BLaER1 treated with 17β-estradiol and CSF1 and Interleukin-3, amounts not matched to agents 10 nM and 100 nM (cell line): ENCODE measurements around the gene WNT11.

Experiments
- H3K27ac ChIP-seq, 11 experiments: shearing (Covaris generic); formaldehyde crosslinking; 2 replicates each; pipeline ENCODE4 v1.8.1; 2022
- H3K27me3 ChIP-seq, 11 experiments: shearing (Covaris generic); formaldehyde crosslinking; 2 replicates each; pipeline ENCODE4 v1.8.1; 2022
- H3K36me3 ChIP-seq, 11 experiments: shearing (Covaris generic); formaldehyde crosslinking; 2 replicates each; pipeline ENCODE4 v1.8.1; 2022
- H3K4me1 ChIP-seq, 10 experiments: shearing (Covaris generic); formaldehyde crosslinking; 2 replicates each; pipeline ENCODE4 v1.8.1; 2022
- H3K4me2 ChIP-seq, 11 experiments: shearing (Covaris generic); formaldehyde crosslinking; 2 replicates each; pipeline ENCODE4 v1.8.1; 2022
- H3K4me3 ChIP-seq, 10 experiments: shearing (Covaris generic); formaldehyde crosslinking; 2 replicates each; pipeline ENCODE4 v1.8.1; 2022
- H3K9ac ChIP-seq, 11 experiments: shearing (Covaris generic); formaldehyde crosslinking; 2 replicates each; pipeline ENCODE4 v1.8.1; 2022
- H3K9me3 ChIP-seq, 11 experiments: shearing (Covaris generic); formaldehyde crosslinking; replicated peaks in 1 of 11; 2 replicates each; pipeline ENCODE4 v1.8.1; 2022
- H4K20me1 ChIP-seq, 11 experiments: shearing (Covaris generic); formaldehyde crosslinking; 2 replicates each; pipeline ENCODE4 v1.8.1; 2022
- Cebpa-rat ChIP-seq, 11 experiments: shearing (Covaris generic); IDR thresholded peaks; 2 replicates each; pipeline ENCODE4 v1.8.1; 2022

WNT11 gene

DNA sequence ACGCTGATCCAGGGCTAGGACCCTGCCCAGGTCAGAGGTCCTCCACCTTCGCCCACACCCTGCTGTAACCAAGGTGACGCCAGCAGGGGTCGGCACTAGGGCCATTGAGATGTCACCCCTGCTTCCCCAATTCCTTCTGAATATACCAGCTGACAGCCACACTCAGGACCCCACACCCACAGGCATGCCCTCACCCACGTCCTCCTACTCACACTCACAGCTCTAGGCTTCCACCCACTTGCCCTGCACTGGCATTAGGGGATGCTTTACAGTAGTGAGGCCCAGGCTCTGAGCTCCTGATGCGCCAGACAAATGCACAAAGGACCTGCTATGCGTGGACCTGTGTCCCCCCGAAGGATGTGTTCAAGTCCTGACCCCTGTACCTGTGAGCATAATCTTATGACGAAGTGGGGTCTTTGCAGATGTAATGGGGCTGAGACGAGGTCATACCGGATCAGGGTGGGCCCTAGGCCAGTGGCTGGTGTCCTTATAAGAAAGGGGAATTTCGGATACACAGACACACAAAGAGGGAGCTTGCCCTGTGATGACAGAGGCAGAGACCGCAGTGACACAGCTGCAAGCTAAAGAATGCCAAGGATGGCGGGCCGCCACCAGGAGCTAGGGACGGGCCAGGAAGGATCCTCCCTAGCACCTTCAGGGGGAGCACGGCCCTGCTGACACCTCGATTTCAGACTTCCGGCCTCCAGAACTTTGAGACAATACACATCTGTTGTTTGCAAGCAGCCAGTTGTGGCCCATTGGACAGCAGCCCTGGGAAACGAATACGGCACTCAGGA, 11.2 kb downstream of the WNT11 start:
- Histone ChIP-seq H3K9ac (no peak overlapping the region), H3K4me1 (peaks cover 0 to 5% (median 0%) of the 10 kb centered on the region in 10 experiments; a peak in 5 of 20 replicates)

DNA sequence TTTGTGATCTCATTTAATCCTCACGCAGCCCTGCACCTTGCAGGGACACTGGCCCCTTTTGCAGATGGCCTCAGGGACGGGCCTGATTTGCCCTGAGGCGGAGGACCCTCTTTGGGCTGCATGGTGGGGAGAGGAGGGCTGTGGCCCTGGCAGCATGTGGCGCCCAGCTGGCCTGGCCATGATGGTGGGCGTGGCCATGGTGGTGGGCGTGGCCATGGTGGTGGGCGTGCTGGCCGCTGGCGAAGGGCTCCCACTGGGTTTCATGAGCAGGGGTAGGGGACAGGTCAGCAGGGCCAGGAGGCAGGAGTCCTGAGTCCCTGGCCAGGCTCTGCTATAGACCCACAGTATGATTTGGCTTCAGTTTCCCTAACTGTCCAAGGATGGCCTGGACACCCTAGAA, 13.1 kb downstream of the WNT11 start:
- peaks cover 0 to 14% (median 10%) of the 10 kb centered on the region in 11 experiments; a peak in 14 of 22 replicates for H3K9me3 ChIP-seq
- H4K20me1 ChIP-seq = no peaks in the 10 kb centered on the region
- TF ChIP-seq Cebpa-rat (IDR thresholded peaks at IDR 0.05) = no peak
- no peaks in the 10 kb centered on the region for H3K27me3 ChIP-seq
- H3K4me2 ChIP-seq = no peak overlapping the region
- H3K36me3 ChIP-seq = no peaks in the 10 kb centered on the region
- H3K4me1 ChIP-seq = peaks cover 0 to 12% (median 5%) of the 10 kb centered on the region in 10 experiments; a peak in 7 of 20 replicates
- no peak overlapping the region for H3K27ac ChIP-seq
- no peak overlapping the region for H3K4me3 ChIP-seq
- H3K9ac ChIP-seq = no peak overlapping the region

More for the DNA sequence above, 11.2 kb downstream of the WNT11 start:
- Histone ChIP-seq H3K4me3 (no peak overlapping the region), H3K9me3 (no peaks in the 10 kb centered on the region), H3K27me3 (no peaks in the 10 kb centered on the region), H3K4me2 (no peak overlapping the region), H4K20me1 (no peaks in the 10 kb centered on the region), H3K36me3 (no peaks in the 10 kb centered on the region), H3K27ac (no peak overlapping the region)
- TF ChIP-seq Cebpa-rat (IDR thresholded peaks at IDR 0.05) = no peak

DNA sequence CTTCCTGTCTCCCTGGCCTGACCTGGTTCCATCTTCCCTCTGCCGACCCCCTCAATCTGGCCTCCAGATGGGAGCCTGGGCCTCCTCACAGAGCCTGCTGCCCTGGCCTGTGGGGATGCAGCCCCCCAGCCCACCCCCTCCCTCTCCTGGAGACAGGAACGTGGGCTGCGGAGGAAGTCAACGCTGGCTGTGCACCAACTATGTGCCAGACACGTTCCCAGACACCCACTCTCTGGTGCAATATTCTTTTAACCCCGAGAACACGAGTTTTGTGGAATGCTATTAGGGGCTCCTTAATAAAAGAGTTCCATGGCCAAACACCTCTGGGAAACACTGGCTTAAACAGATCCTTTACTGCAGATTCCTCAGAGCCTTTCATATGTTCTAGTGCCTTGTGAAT, 15.9 kb downstream of the WNT11 start:
- peaks cover under 1 to 17% (median 10%) of the 10 kb centered on the region in 10 experiments; a peak in 13 of 20 replicates for H3K4me1 ChIP-seq
- H3K27me3 ChIP-seq = no peaks in the 10 kb centered on the region
- peak overlapping the region in 3 of 11 experiments; percentile 13 to 33 (median 18); a peak in 2 of 22 replicates for H3K4me2 ChIP-seq
- no peak overlapping the region for H3K27ac ChIP-seq
- no peak overlapping the region for H3K4me3 ChIP-seq
- H3K9ac ChIP-seq = no peak overlapping the region
- H3K36me3 ChIP-seq = no peaks in the 10 kb centered on the region
- no peak for TF ChIP-seq Cebpa-rat (IDR thresholded peaks at IDR 0.05)
- H3K9me3 ChIP-seq = peaks cover 0 to 14% (median 10%) of the 10 kb centered on the region in 11 experiments; a peak in 14 of 22 replicates
- no peaks in the 10 kb centered on the region for H4K20me1 ChIP-seq

DNA sequence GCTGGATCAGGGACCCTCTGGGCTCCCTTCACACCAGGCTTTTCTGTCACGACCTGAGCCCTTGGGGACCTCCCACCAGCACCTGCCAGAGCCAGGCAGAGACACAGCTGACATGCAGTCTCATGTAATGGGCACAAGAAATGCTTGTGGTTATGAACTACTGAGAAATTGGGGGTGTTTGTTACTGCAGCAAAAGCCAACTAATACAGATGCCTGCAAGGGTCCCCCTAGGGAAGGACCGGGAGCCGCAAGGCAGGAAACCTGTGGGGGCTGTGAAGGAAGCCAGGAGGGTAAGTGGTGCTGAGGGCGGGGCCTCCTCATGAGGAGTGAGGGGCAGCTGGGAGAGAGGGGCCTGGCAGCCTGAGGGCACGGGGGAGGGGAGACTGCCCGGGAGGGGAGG, 16.6 kb downstream of the WNT11 start:
- Histone ChIP-seq H3K27ac (no peak overlapping the region), H3K36me3 (no peaks in the 10 kb centered on the region), H3K4me2 (peak overlapping the region in 6 of 11 experiments; percentile 0 to 33 (median 16); a peak in 5 of 22 replicates), H3K9ac (no peak overlapping the region), H3K4me1 (peaks cover 8 to 24% (median 17%) of the 10 kb centered on the region in 10 experiments; a peak in 19 of 20 replicates), H4K20me1 (no peaks in the 10 kb centered on the region), H3K4me3 (no peak overlapping the region), H3K27me3 (no peaks in the 10 kb centered on the region), H3K9me3 (peaks cover 0 to 14% (median 10%) of the 10 kb centered on the region in 11 experiments; a peak in 14 of 22 replicates)
- TF ChIP-seq Cebpa-rat (IDR thresholded peaks at IDR 0.05) = no peak

DNA sequence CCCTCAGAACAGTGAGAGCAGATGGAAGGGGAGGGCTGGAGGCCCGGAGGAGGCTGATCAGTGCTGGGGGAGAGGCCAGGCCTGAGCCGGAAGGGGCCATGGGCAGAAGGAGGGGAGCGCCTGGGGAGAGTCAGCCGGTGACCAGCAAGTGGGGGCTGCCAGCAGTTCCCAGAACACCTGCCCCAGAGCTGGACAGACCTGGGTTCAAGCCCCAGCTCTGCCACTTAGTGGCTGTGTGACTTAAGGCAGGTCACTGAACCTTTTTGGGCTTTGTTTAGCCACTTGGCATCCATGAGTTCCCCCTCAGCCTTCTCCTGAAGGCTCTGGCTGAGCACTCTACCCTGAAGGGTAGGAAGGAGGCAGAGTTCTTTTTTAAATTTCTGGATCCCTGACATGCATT, 17.4 kb downstream of the WNT11 start:
- Histone ChIP-seq H3K4me2 (no peak overlapping the region), H3K36me3 (no peaks in the 10 kb centered on the region), H3K4me3 (no peak overlapping the region), H3K9me3 (peaks cover 0 to 14% (median 10%) of the 10 kb centered on the region in 11 experiments; a peak in 14 of 22 replicates), H4K20me1 (no peaks in the 10 kb centered on the region), H3K27ac (no peak overlapping the region), H3K4me1 (peaks cover 12 to 30% (median 23%) of the 10 kb centered on the region in 10 experiments; a peak in 19 of 20 replicates), H3K27me3 (no peaks in the 10 kb centered on the region), H3K9ac (no peak overlapping the region)
- no peak for TF ChIP-seq Cebpa-rat (IDR thresholded peaks at IDR 0.05)

DNA sequence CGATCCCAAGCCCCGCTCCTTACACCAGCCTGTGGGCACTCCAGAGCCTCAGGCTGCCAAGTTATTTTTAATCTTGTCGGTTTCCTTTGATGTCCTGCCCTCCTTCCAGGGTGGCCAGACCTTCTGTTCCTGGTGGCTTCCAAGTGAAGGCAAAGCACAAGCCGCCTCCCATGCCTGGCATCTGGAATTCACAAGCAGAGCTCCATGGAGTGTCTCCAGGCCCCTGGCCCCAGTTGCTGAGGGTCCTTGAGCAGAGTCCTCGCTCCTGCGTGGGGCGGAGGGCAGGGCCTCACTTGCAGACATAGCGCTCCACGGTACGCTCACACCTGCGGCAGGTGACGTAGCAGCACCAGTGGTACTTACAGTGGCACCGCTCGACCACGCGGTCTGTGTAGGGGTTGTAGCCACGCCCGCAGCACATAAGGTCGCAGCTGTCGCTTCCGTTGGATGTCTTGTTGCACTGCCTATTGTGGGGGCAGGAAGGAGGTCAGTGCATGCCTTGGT, 19.5 kb downstream of the WNT11 start:
- no peaks in the 10 kb centered on the region for H4K20me1 ChIP-seq
- H3K4me3 ChIP-seq = no peak overlapping the region
- peaks cover 12 to 30% (median 23%) of the 10 kb centered on the region in 10 experiments; a peak in 19 of 20 replicates for H3K4me1 ChIP-seq
- no peak overlapping the region for H3K4me2 ChIP-seq
- no peak overlapping the region for H3K9ac ChIP-seq
- no peaks in the 10 kb centered on the region for H3K27me3 ChIP-seq
- H3K9me3 ChIP-seq = peaks cover 0 to 14% (median 10%) of the 10 kb centered on the region in 11 experiments; a peak in 14 of 22 replicates
- H3K36me3 ChIP-seq = no peaks in the 10 kb centered on the region
- no peak for TF ChIP-seq Cebpa-rat (IDR thresholded peaks at IDR 0.05)
- H3K27ac ChIP-seq = no peak overlapping the region

DNA sequence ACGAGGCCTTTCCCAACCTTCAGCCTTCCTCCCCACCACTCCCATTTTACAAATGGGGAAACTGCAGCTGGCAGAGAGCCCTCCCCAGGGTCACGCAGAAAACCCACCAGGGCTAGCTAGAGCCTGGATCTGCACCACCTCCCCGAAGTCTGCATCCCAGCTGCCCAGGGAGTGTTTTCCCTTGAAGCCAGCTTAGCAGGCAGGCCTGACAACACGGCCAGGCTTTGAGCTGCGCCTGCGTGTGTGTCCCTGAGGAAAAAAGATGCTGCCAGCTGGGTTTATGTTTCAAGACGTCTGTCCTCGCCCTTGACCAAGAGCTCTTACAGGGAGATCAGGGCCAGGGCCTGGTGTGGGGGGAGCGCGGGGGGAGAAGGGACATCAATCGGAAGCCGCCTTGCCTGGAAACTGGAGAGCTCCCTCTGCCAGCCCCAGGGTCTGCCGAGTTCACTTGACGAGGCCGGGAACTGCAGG, 20.3 kb downstream of the WNT11 start:
- Histone ChIP-seq H3K36me3 (no peaks in the 10 kb centered on the region), H3K9me3 (peaks cover 0 to 14% (median 10%) of the 10 kb centered on the region in 11 experiments; a peak in 14 of 22 replicates), H3K4me1 (peaks cover 12 to 30% (median 23%) of the 10 kb centered on the region in 10 experiments; a peak in 19 of 20 replicates), H3K27ac (no peak overlapping the region), H4K20me1 (no peaks in the 10 kb centered on the region), H3K4me3 (no peak overlapping the region), H3K4me2 (peak overlapping the region in 4 of 11 experiments; percentile 5 to 76 (median 52); a peak in 4 of 22 replicates), H3K9ac (no peak overlapping the region), H3K27me3 (no peaks in the 10 kb centered on the region)
- no peak for TF ChIP-seq Cebpa-rat (IDR thresholded peaks at IDR 0.05)

DNA sequence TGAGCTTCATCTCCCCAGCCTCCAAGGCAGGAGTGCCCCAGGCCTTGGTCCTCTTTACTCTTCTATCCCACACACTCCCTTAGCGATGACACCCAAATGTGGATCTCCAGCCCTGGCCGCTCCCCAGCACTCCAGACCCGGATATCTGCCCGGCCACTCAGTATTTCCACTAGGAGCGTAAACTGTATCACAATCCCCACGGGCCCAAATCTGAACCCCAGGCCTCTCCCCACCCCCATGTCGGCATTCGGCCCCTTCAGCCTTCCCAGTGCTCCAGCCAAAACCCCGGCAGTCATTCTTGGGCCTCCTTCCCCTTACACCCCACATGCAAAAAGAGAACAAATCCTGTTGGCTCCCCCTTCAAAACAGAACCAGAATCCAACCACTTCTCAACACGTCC, 20.8 kb downstream of the WNT11 start:
- no peak for TF ChIP-seq Cebpa-rat (IDR thresholded peaks at IDR 0.05)

DNA sequence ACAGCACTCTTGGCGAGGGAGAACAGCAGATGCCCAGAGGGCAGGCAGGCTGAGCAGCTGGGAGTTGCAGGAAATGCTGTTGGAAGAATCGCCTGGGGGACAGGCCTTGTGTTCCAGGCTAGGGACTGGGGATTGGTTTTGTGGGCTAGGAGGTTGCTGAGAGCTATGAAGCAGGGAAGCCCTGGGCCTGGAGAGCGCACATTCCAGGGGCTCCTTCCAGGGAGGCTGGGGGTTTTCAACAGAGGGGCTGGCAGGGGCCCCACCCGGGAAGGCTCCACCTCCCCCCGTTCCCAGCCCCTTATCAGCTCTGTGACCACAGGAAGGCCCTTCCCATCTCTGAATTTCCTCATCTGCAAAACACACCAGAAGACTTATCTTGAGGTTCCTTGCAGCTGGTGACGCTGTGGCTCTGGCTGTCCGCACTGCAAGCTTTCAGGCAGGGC, 21.7 kb downstream of the WNT11 start:
- Histone ChIP-seq H3K9ac (peak overlapping the region in 5 of 11 experiments; percentile 0 to 33 (median 21); a peak in 2 of 22 replicates), H3K27ac (peak overlapping the region in 2 of 11 experiments; percentile 19 to 35; a peak in 3 of 22 replicates), H3K9me3 (peaks cover 0 to 11% (median 9%) of the 10 kb centered on the region in 11 experiments; a peak in 14 of 22 replicates), H3K4me2 (peak overlapping the region; percentile 25 to 76 (median 55)), H4K20me1 (no peaks in the 10 kb centered on the region), H3K4me3 (no peak overlapping the region), H3K4me1 (peaks cover 12 to 27% (median 20%) of the 10 kb centered on the region in 10 experiments; a peak in 19 of 20 replicates), H3K27me3 (no peaks in the 10 kb centered on the region), H3K36me3 (no peaks in the 10 kb centered on the region)
- no peak for TF ChIP-seq Cebpa-rat (IDR thresholded peaks at IDR 0.05)

More for the DNA sequence above, 20.8 kb downstream of the WNT11 start:
- Histone ChIP-seq H3K4me1 (peaks cover 12 to 30% (median 23%) of the 10 kb centered on the region in 10 experiments; a peak in 19 of 20 replicates), H3K4me3 (no peak overlapping the region), H3K27me3 (no peaks in the 10 kb centered on the region), H4K20me1 (no peaks in the 10 kb centered on the region), H3K27ac (no peak overlapping the region), H3K36me3 (no peaks in the 10 kb centered on the region), H3K9me3 (peaks cover 0 to 14% (median 10%) of the 10 kb centered on the region in 11 experiments; a peak in 14 of 22 replicates), H3K9ac (no peak overlapping the region), H3K4me2 (peak overlapping the region in 10 of 11 experiments; percentile 25 to 76 (median 54); a peak in 13 of 22 replicates)
